SK-N-SH treated with all-trans-retinoic acid at 6 μM for 48 hours (cell line): Measurements from ENCODE around the gene RSPH9.

ENCODE experiments used
- ATAC-seq: fragments of 200-7000 bp; cut with Tn5 transposase; 3 replicates; pipeline ENCODE4 v1.9.1; 2020; ENCODE audit warnings: mild to moderate bottlenecking, moderate library complexity
- ARNTL ChIP-seq: fragments of 450-650 bp; formaldehyde crosslinking; IDR thresholded peaks from 2 replicates; pipeline ENCODE4 v1.5.0; 2020; ENCODE audit warnings: low read depth, mild to moderate bottlenecking, moderate library complexity, borderline replicate concordance
- BACH2 ChIP-seq: fragments of 250-450 bp; sonication (Bioruptor Pico); IDR thresholded peaks from 2 replicates; pipeline ENCODE4 v1.9.0; 2021; ENCODE audit warnings: mild to moderate bottlenecking, borderline replicate concordance
- CREB5 ChIP-seq: fragments of 250-450 bp; sonication (Bioruptor Pico); IDR thresholded peaks from 2 replicates; pipeline ENCODE4 v1.5.1; 2020; ENCODE audit warnings: low read depth, mild to moderate bottlenecking, moderate library complexity
- CSDC2 ChIP-seq: fragments of 250-450 bp; sonication (Bioruptor Pico); IDR thresholded peaks from 2 replicates; pipeline ENCODE4 v1.5.0; 2020; ENCODE audit warnings: mild to moderate bottlenecking, moderate library complexity
- CSRNP3 ChIP-seq: fragments of 250-450 bp; sonication (Bioruptor Pico); IDR thresholded peaks from 2 replicates; pipeline ENCODE4 v1.5.1; 2021; ENCODE audit warnings: mild to moderate bottlenecking, moderate library complexity
- GLIS3 ChIP-seq: fragments of 250-450 bp; sonication (Bioruptor Pico); IDR thresholded peaks from 2 replicates; pipeline ENCODE4 v1.5.0; 2020; ENCODE audit warnings: mild to moderate bottlenecking, moderate library complexity
- OSR1 ChIP-seq: fragments of 250-450 bp; sonication (Bioruptor Pico); IDR thresholded peaks from 2 replicates; pipeline ENCODE4 v1.8.0; 2022; ENCODE audit warnings: moderate library complexity, mild to moderate bottlenecking, inconsistent platforms
- PATZ1 ChIP-seq: fragments of 250-450 bp; sonication (Bioruptor Pico); IDR thresholded peaks from 2 replicates; pipeline ENCODE4 v1.8.0; 2020; ENCODE audit warnings: mild to moderate bottlenecking, moderate library complexity, borderline replicate concordance
- POU6F1 ChIP-seq: fragments of 250-450 bp; sonication (Bioruptor Pico); IDR thresholded peaks from 2 replicates; pipeline ENCODE4 v1.8.0; 2021; ENCODE audit warnings: low read depth, mild to moderate bottlenecking, moderate library complexity, borderline replicate concordance
- PPARA ChIP-seq: fragments of 250-450 bp; sonication (Bioruptor Pico); IDR thresholded peaks from 2 replicates; pipeline ENCODE4 v1.5.0; 2020; ENCODE audit warnings: mild to moderate bottlenecking, borderline replicate concordance
- RARB ChIP-seq: fragments of 250-450 bp; sonication (Bioruptor Pico); IDR thresholded peaks from 2 replicates; pipeline ENCODE4 v1.8.0; 2021; ENCODE audit warnings: mild to moderate bottlenecking, moderate library complexity
- SNAI2 ChIP-seq: fragments of 250-450 bp; sonication (Bioruptor Pico); IDR thresholded peaks from 2 replicates; pipeline ENCODE4 v1.5.0; 2020; ENCODE audit warnings: mild to moderate bottlenecking, moderate library complexity
- TCF4 ChIP-seq: fragments of 250-450 bp; sonication (Bioruptor Pico); IDR thresholded peaks from 2 replicates; pipeline ENCODE4 v1.8.0; 2021; ENCODE audit warnings: mild to moderate bottlenecking, moderate library complexity, borderline replicate concordance
- TOX ChIP-seq: fragments of 250-450 bp; sonication (Bioruptor Pico); IDR thresholded peaks from 2 replicates; pipeline ENCODE4 v1.8.0; 2021; ENCODE audit warnings: mild to moderate bottlenecking, moderate library complexity, borderline replicate concordance
- TSHZ2 ChIP-seq: fragments of 250-450 bp; sonication (Bioruptor Pico); IDR thresholded peaks from 2 replicates; pipeline ENCODE4 v1.5.0; 2020; ENCODE audit warnings: mild to moderate bottlenecking, moderate library complexity
- ZC3H10 ChIP-seq: fragments of 250-450 bp; sonication (Bioruptor Pico); IDR thresholded peaks from 2 replicates; pipeline ENCODE4 v1.5.1; 2021; ENCODE audit warnings: mild to moderate bottlenecking, moderate library complexity
- ZFP3 ChIP-seq: fragments of 250-450 bp; sonication (Bioruptor Pico); IDR thresholded peaks from 2 replicates; pipeline ENCODE4 v1.5.0; 2020; ENCODE audit warnings: mild to moderate bottlenecking, moderate library complexity
- ZFP30 ChIP-seq: fragments of 450-650 bp; formaldehyde crosslinking; IDR thresholded peaks from 2 replicates; pipeline ENCODE4 v1.5.0; 2022; ENCODE audit warnings: mild to moderate bottlenecking, moderate library complexity
- ZNF565 ChIP-seq: fragments of 450-650 bp; formaldehyde crosslinking; conservative IDR thresholded peaks from 2 replicates; pipeline ENCODE4 v1.5.0; 2020; ENCODE audit warnings: low read depth, mild to moderate bottlenecking, moderate library complexity
- ZNF70 ChIP-seq: fragments of 450-650 bp; formaldehyde crosslinking; IDR thresholded peaks from 2 replicates; pipeline ENCODE4 v1.5.0; 2020; ENCODE audit warnings: mild to moderate bottlenecking, moderate library complexity

The RSPH9 gene

GRCh38 chr6:43635387-43636307 lies 9.2 kb upstream of the RSPH9 start, which contains the start of gene MAD2L1BP:
Gene MAD2L1BP (plus strand): TSS chr6:43635840. CDS start chr6:43635876, 36 bp downstream.
- ATAC-seq = peak; percentile 92
- TF ChIP-seq TCF4 (CRISPR knock-in tag) (no peak), CREB5 (CRISPR knock-in tag) (no peak), ZNF70 (peak; percentile 59), OSR1 (CRISPR knock-in tag) (no peak), ZFP3 (CRISPR knock-in tag) (no peak), CSRNP3 (CRISPR knock-in tag) (no peak)

- ATAC-seq = peak; percentile 43
- TF ChIP-seq GLIS3 (CRISPR knock-in tag) (no peak), ZFP30 (CRISPR knock-in tag) (no peak), TSHZ2 (CRISPR knock-in tag) (no peak), PPARA (CRISPR knock-in tag) (no peak), POU6F1 (CRISPR knock-in tag) (no peak), TOX (CRISPR knock-in tag) (no peak), ARNTL (CRISPR knock-in tag) (no peak), SNAI2 (CRISPR knock-in tag) (no peak), RARB (CRISPR knock-in tag) (no peak), CREB5 (CRISPR knock-in tag) (no peak), TCF4 (CRISPR knock-in tag) (no peak), CSDC2 (no peak)
Observed at GRCh38 chr6:43636308-43636659, 8.6 kb upstream of the RSPH9 start.

GRCh38 chr6:43639984-43640800 lies 4.6 kb upstream of the RSPH9 start:
- ATAC-seq = no peak
- TF ChIP-seq ZC3H10 (CRISPR knock-in tag) (no peak), TCF4 (CRISPR knock-in tag) (peak; percentile 66; the same call in 1 of the 2 replicates)

- peak; percentile 23; the same call in 2 of the 3 replicates for ATAC-seq
- TF ChIP-seq BACH2 (CRISPR knock-in tag) (no peak), ZFP3 (CRISPR knock-in tag) (no peak), CSDC2 (no peak), SNAI2 (CRISPR knock-in tag) (no peak), TCF4 (CRISPR knock-in tag) (no peak), PATZ1 (CRISPR knock-in tag) (no peak), ZNF565 (no peak)
- TF ChIP-seq, all 23 proteins: peak for 0
Observed at GRCh38 chr6:43645613-43645964, 753 bp downstream of the RSPH9 start.
